GM12878 (cell line): Measurements from ENCODE around the gene ALG2.
A peak's percentile ranks its signal among the peaks of the same experiment; 100 is the strongest.

Source experiments
- GABPA ChIP-seq: IDR thresholded peaks from 2 replicates; pipeline ENCODE4 v1.6.1; 2014; ENCODE audit warnings: antibody characterized with exemption, low read depth, mild to moderate bottlenecking, inconsistent platforms
- POLR2A ChIP-seq: IDR thresholded peaks from 2 replicates; pipeline ENCODE4 v1.6.1; 2011; ENCODE audit warnings: low read depth, mild to moderate bottlenecking, low read length

- TF ChIP-seq POLR2A = peak; percentile 85
- TF ChIP-seq GABPA = no peak
Observed at GRCh38 chr9:99259231-99259918, 37.6 kb upstream of the ALG2 start.
